Naive thymus-derived CD8-positive, alpha-beta T cell (primary cell): ENCODE data around the gene ZIC5. TPM values are rescaled to one million over a fixed set of nuclear protein-coding genes. Genes with fewer than 3 reads are reported as not detected.
A peak's percentile ranks its signal among the peaks of the same experiment; 100 is the strongest.

Experiments used
- ATAC-seq, 2 donors: fragments of 150-1000 bp; cut with Tn5 transposase in 1 of 2; sonication (Bioruptor Pico), chemical (Tn5 transposase) in 1 of 2; 1 replicate in 1 of 2; 2 replicates in 1 of 2; pipeline ENCODE4 v1.10.0; 2021; ENCODE audit warnings: mild to moderate bottlenecking in 2 of 2, moderate library complexity in 2 of 2
- POLR2A ChIA-PET: fragments of 350-600 bp; sonication (Branson Sonifier 250); formaldehyde crosslinking; loops from one replicate; lab custom pipeline; 2021; ENCODE audit warnings: antibody characterized with exemption; lab: Charles Lee
- DNase-seq, 10 donors: peaks; one replicate each; pipeline versions ENCODE4 v3.0.0 to v3.0.0-alpha.2; 2020 to 2022
- H3K27ac Mint-ChIP-seq, 10 donors: one replicate each; pipeline ENCODE4 v1.8.0; 2020 to 2022; ENCODE audit warnings: mild to moderate bottlenecking in 10 of 10, mixed read lengths in 10 of 10, moderate library complexity in 4 of 10, inconsistent platforms in 1 of 10
- H3K27me3 Mint-ChIP-seq, 5 donors: one replicate each; pipeline ENCODE4 v1.8.0; 2021 to 2022; ENCODE audit warnings: mixed read lengths in 5 of 5
- H3K36me3 Mint-ChIP-seq, 3 donors: one replicate each; pipeline ENCODE4 v1.8.0; 2020 to 2022; ENCODE audit warnings: mixed read lengths in 3 of 3, mild to moderate bottlenecking in 2 of 3, inconsistent platforms in 1 of 3
- H3K4me1 Mint-ChIP-seq, 4 donors: one replicate each; pipeline ENCODE4 v1.8.0; 2021 to 2022; ENCODE audit warnings: mixed read lengths in 4 of 4
- H3K4me3 Mint-ChIP-seq, 10 donors: one replicate each; pipeline ENCODE4 v1.8.0; 2020 to 2022; ENCODE audit warnings: mild to moderate bottlenecking in 10 of 10, mixed read lengths in 10 of 10, moderate library complexity in 6 of 10, inconsistent platforms in 1 of 10
- H3K9me3 Mint-ChIP-seq, 9 donors: one replicate each; pipeline ENCODE4 v1.8.0; 2020 to 2022; ENCODE audit warnings: mixed read lengths in 9 of 9, mild to moderate bottlenecking in 3 of 9, inconsistent platforms in 1 of 9, moderate library complexity in 1 of 9
- polyA plus RNA-seq, 3 donors: library from polyadenylated mRNA; unstranded; fragments of 300-500 nt; fragmentation: Illumina TruSeq; gene quantifications; one replicate each; pipeline ENCODE4 v1.2.3, GENCODE V29; 2021
- total RNA-seq, 8 experiments: library from RNA in 2 of 8; stranded (reverse) in 2 of 8; gene quantifications; one replicate each; pipeline ENCODE4 v1.2.3 and lab custom pipeline; 2021 to 2026

Gene ZIC5
- total and polyA plus RNA-seq, 5 experiments from 2014 or later = not detected

GRCh38 chr13:99916366-99917103, 55.0 kb downstream of the ZIC5 start:
- no peak overlapping the region for H3K4me3 Mint-ChIP-seq
- peak overlapping the region in 2 of 10 donors; percentile 0 to 56 for H3K27ac Mint-ChIP-seq
- no peaks in the 10 kb centered on the region for H3K36me3 Mint-ChIP-seq
- peak in 7 of 10 donors; percentile 7 to 58 (median 31) for DNase-seq
- peak; percentile 74 to 87 for ATAC-seq
- peaks cover 10 to 29% (median 22%) of the 10 kb centered on the region in 5 donors for H3K27me3 Mint-ChIP-seq
- H3K9me3 Mint-ChIP-seq = no peaks in the 10 kb centered on the region
- POLR2A ChIA-PET = interaction anchor here (0.6 kb wide), 1 partner anchor 66 kb away, joined by 3 read pairs; no protein-coding TSS in a partner anchor
- H3K4me1 Mint-ChIP-seq = peaks cover 3 to 11% (median 6%) of the 10 kb centered on the region in 4 donors

GRCh38 chr13:99913167-99913566, 58.4 kb downstream of the ZIC5 start:
- no peak overlapping the region for H3K4me3 Mint-ChIP-seq
- H3K36me3 Mint-ChIP-seq = no peaks in the 10 kb centered on the region
- H3K27ac Mint-ChIP-seq = no peak overlapping the region
- POLR2A ChIA-PET = no interaction called here
- peaks cover 23 to 55% (median 42%) of the 10 kb centered on the region in 5 donors for H3K27me3 Mint-ChIP-seq
- no peak for ATAC-seq
- no peak for DNase-seq
- H3K9me3 Mint-ChIP-seq = no peaks in the 10 kb centered on the region
- H3K4me1 Mint-ChIP-seq = peaks cover 7 to 14% (median 8%) of the 10 kb centered on the region in 4 donors

Other genes with a start within 250 kb of the ZIC5 start
- not detected for gene ZIC2, start 10.0 kb upstream of the ZIC5 start, total RNA-seq
- gene ZIC2, start 10.0 kb upstream of the ZIC5 start, polyA plus RNA-seq = not detected
- 10 to 100 TPM; 10.9 to 13.1 TPM for gene PCCA, start 117.3 kb upstream of the ZIC5 start, total RNA-seq
- 10 to 100 TPM in 2 of 3 donors, 1 to 10 TPM in 1; 8.9 to 14.5 (median 10.3) TPM for gene PCCA, start 117.3 kb upstream of the ZIC5 start, polyA plus RNA-seq